Measurements from ENCODE around the gene LY9.

LY9 gene

DNA sequence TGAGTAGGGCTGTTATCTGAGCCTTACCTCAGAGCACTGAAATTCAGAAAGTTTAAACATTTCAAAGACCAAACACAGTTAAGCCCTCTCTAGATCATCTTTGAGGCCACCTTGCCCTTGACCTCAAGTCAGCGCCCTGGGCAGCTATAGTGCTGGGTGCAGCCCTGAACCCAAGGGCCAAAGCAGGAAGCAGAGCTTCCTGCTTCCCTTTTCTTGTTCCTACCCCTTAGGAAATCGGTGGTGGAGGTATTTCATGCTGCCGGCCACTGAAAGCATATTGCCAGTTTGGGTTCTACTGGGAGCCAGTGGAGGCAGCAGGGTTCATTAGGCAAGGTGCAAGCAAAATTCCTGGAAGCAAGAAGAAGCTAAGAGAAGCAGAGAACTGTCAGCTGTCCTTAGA, 40.6 kb downstream of the LY9 start:
- TF ChIP-seq, protein P1, sequence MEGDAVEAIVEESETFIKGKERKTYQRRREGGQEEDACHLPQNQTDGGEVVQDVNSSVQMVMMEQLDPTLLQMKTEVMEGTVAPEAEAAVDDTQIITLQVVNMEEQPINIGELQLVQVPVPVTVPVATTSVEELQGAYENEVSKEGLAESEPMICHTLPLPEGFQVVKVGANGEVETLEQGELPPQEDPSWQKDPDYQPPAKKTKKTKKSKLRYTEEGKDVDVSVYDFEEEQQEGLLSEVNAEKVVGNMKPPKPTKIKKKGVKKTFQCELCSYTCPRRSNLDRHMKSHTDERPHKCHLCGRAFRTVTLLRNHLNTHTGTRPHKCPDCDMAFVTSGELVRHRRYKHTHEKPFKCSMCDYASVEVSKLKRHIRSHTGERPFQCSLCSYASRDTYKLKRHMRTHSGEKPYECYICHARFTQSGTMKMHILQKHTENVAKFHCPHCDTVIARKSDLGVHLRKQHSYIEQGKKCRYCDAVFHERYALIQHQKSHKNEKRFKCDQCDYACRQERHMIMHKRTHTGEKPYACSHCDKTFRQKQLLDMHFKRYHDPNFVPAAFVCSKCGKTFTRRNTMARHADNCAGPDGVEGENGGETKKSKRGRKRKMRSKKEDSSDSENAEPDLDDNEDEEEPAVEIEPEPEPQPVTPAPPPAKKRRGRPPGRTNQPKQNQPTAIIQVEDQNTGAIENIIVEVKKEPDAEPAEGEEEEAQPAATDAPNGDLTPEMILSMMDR (IDR thresholded peaks at IDR 0.05; ENCODE audit: borderline replicate concordance, control extremely low read depth, extremely low read depth, insufficient read depth, missing control alignments), result no peak
- in situ Hi-C loops (cut with MboI; ENCODE audit: low sequenced_read_pairs, unreplicated experiment), result loop anchor here (5.0 to 10.0 kb wide), 3 partner anchors 59 to 116 kb away; partner anchors contain the start of gene ITLN2
- DNase-seq (ENCODE audit: low spot score), result no peak

DNA sequence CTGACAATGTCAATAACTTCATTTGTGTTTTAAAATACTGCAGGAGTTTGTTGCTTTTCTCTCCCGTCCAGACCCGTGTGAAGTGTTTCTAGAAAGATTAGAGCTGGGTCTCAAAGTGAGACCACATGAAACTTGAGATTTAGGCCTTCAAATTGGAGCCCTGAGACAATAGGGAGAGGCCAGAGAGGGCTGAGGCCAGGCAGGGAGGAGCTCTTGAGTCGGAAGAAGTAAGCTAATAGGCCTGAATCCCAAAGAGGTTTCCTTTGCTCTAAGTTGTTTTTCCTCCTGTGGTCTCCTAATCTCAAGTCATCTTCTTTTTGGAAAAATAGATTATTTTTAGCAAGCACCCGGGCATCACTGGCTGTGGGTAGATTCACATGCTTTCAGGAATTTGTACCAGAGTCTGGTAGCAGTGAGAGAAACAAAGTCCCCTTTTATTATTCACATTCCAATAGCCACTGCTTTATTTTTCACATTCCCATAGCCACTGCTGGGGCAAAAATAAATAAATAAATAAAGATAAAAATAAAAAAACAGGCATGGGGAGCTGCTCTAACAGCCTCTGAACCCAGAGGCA, 41.1 kb downstream of the LY9 start:
- no peak for DNase-seq (ENCODE audit: low spot score)
- in situ Hi-C loops (cut with MboI; ENCODE audit: low sequenced_read_pairs, unreplicated experiment), result loop anchor here (5.0 to 10.0 kb wide), 3 partner anchors 60 to 115 kb away; partner anchors contain the start of gene ITLN2
- TF ChIP-seq, protein P1 (IDR thresholded peaks at IDR 0.05; ENCODE audit: borderline replicate concordance, control extremely low read depth, extremely low read depth, insufficient read depth, missing control alignments), result no peak

DNA sequence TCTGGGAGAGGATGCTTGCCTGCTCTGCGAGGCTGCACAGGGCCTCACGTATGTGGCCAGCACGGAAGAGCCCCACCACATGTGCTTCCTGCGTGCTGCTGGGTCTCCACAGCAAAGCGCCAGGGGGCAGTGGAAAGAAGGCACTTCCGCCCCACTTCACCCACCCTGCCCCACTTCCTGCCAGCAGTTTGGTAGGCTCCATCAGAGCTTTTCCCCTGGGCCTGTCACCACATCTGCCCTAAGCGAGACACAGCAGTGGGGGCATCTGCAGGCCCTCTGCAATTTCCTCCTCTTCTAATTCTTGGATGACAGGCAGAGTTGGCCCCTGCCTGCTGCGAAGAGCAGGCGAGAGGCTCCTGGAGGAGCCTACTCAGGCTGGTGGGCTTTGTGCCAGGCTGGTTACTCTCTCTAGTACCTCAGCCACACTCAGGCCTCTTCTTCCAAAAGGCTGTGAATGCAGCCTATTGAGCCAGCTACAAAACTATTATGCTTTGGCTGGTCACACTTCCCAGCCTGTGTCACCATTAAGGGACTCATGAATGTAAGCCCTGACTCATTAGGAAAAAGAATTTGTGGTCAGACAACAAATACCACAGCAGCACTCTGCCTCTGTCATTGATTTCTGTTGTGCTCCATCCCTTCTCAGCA, 41.7 kb downstream of the LY9 start:
- TF ChIP-seq, protein P1 (IDR thresholded peaks at IDR 0.05; ENCODE audit: borderline replicate concordance, control extremely low read depth, extremely low read depth, insufficient read depth, missing control alignments), result peak; percentile 13
- in situ Hi-C loops (cut with MboI; ENCODE audit: low sequenced_read_pairs, unreplicated experiment), result loop anchor here (5.0 to 10.0 kb wide), 3 partner anchors 60 to 115 kb away; partner anchors contain the start of gene ITLN2
- peak; percentile 67 for DNase-seq (ENCODE audit: low spot score)

DNA sequence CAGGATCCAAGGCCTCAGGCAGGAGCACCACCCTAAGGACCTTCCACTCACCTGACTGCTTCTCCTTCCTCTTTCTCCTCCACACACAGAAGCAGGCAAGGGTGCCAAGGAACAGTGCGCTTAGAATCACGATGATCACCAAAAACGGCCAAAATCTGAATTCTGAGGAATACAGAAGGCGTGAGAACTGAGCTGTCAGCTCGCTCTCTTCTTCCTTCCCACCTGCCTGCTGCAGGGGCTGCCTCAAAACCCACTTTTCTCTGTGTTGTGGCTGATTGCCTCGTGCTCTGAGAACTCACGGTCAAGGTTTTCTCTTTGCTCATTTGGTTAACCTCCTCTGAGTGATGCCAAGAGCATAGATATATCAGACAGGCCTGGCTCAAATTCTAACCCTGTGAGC, 42.9 kb downstream of the LY9 start:
- in situ Hi-C loops (cut with MboI; ENCODE audit: low sequenced_read_pairs, unreplicated experiment), result loop anchor here (5.0 to 10.0 kb wide), 3 partner anchors 62 to 114 kb away; partner anchors contain the start of gene ITLN2
- DNase-seq (ENCODE audit: low spot score), result no peak
- TF ChIP-seq, protein P1 (IDR thresholded peaks at IDR 0.05; ENCODE audit: borderline replicate concordance, control extremely low read depth, extremely low read depth, insufficient read depth, missing control alignments), result no peak

DNA sequence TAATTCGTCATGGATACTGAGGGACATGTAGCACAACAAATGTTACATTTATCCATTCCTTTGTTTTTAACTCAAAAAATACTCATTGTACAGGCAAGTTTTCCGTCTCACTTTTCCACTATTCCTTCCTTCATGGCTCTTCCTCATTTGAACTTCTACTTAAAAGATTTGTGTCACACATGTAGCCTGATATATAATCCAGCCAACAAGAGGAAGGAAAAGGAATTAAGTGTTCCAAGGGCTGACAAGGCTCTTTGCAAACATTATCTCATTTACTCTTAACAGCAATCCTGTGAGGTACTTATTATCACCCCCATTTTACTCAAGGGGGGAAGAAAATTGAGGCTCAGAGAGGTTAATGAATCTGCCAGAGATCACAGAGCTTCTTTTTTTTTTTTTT, 43.8 kb downstream of the LY9 start:
- TF ChIP-seq, protein P1 (IDR thresholded peaks at IDR 0.05; ENCODE audit: borderline replicate concordance, control extremely low read depth, extremely low read depth, insufficient read depth, missing control alignments), result no peak
- DNase-seq (ENCODE audit: low spot score), result no peak
- in situ Hi-C loops (cut with MboI; ENCODE audit: low sequenced_read_pairs, unreplicated experiment), result loop anchor here (5.0 to 10.0 kb wide), 3 partner anchors 62 to 115 kb away; partner anchors contain the start of gene ITLN2

DNA sequence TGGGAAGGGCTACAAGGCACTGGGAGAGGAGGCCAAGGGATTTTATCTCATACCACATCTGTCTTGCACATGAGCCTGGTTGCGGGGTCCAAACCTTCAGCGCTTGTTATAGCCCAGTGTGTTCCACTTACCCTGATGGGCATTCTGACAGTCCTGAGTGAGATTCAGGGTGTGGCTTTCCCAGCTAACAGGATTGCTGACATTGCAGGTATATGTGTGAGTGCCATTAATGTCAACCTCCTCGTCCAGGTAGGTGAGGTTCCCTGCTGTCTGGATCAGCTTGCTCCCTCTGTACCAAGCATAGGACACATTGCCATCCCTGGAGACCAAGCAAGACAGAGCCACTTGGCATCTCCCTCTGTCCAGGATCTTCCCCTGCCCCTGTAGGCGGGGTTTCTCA, 45.1 kb downstream of the LY9 start:
- DNase-seq (ENCODE audit: low spot score), result no peak
- in situ Hi-C loops (cut with MboI; ENCODE audit: low sequenced_read_pairs, unreplicated experiment), result no loop called here
- TF ChIP-seq, protein P1 (IDR thresholded peaks at IDR 0.05; ENCODE audit: borderline replicate concordance, control extremely low read depth, extremely low read depth, insufficient read depth, missing control alignments), result no peak
